Measurements from ENCODE around the gene B4GALT7.
A peak's percentile ranks its signal among the peaks of the same experiment; 100 is the strongest.
"Not testable (repeated sequence)": the region's sequence is repeated elsewhere in the genome, so short reads cannot be mapped to it uniquely, and the experiment has no call there.

The B4GALT7 gene

DNA sequence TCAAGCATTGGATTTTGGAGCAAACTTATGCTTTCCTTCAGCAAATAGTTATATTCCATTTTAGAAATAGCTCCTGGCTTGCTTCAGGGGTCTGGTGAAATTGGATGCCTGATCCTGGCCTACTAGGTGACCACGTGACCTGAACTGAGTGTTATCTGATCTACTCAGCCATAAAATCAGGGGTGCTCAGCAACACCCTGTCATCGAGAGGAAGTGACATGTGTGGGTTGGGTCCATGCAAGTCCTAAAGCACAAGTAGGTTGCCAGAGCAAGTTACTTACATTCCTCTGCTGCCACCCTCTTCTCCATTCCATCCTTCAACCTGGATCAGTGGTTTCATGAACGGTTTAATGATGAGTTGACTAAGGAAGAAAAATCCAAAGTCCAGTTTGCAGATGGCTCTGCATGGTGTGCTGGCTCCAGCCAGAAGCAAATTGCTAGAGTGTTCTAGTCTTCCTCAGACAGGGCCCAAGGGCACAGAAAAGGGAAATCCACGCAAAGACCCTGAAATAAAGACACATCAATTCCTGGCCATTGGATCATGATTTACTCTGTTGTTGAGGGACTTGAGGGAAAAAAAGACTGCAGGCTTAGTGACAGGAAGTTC lies 42.8 kb upstream of the B4GALT7 start:
- DNase-seq (ENCODE audit: low read depth in 1 of 2, low spot score in 1 of 2) = peak in 1 of 2 experiments; percentile 33
- TF ChIP-seq, protein P1, sequence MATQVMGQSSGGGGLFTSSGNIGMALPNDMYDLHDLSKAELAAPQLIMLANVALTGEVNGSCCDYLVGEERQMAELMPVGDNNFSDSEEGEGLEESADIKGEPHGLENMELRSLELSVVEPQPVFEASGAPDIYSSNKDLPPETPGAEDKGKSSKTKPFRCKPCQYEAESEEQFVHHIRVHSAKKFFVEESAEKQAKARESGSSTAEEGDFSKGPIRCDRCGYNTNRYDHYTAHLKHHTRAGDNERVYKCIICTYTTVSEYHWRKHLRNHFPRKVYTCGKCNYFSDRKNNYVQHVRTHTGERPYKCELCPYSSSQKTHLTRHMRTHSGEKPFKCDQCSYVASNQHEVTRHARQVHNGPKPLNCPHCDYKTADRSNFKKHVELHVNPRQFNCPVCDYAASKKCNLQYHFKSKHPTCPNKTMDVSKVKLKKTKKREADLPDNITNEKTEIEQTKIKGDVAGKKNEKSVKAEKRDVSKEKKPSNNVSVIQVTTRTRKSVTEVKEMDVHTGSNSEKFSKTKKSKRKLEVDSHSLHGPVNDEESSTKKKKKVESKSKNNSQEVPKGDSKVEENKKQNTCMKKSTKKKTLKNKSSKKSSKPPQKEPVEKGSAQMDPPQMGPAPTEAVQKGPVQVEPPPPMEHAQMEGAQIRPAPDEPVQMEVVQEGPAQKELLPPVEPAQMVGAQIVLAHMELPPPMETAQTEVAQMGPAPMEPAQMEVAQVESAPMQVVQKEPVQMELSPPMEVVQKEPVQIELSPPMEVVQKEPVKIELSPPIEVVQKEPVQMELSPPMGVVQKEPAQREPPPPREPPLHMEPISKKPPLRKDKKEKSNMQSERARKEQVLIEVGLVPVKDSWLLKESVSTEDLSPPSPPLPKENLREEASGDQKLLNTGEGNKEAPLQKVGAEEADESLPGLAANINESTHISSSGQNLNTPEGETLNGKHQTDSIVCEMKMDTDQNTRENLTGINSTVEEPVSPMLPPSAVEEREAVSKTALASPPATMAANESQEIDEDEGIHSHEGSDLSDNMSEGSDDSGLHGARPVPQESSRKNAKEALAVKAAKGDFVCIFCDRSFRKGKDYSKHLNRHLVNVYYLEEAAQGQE (IDR thresholded peaks at IDR 0.05; ENCODE audit: insufficient replicate concordance, low read depth) = no peak
- peak; percentile 25; the same call in 1 of the 2 replicates for TF ChIP-seq SPI1 (IDR thresholded peaks at IDR 0.05; ENCODE audit: borderline replicate concordance, low read depth)
- H3K27ac ChIP-seq (replicated peaks) = no peak overlapping the region
- no peak overlapping the region for H3K4me3 ChIP-seq (replicated peaks; ENCODE audit: insufficient read depth, low read length)
- H3K27me3 ChIP-seq (ENCODE audit: insufficient read depth, poor library complexity, severe bottlenecking) = no peaks in the 10 kb centered on the region

DNA sequence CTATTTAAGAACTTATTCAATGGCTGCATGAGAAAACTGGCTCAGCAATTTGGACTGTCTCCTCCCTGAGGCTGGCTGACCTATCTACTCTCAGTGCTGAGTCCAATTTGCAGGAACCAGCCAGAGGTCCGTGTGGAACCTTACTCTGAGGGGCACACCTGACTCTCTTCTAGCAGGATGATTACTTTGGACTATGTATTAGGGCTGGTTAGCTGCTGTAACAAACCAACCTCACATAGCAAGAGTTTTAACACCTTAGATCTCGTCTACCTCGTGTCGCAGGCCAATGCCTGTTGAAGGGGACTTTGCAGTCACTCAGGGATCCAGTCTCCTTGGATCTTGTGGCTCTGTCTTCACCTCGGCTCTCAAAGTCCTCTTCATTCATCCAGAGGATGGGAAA lies 42.1 kb upstream of the B4GALT7 start:
- TF ChIP-seq POLR2AphosphoS5 (IDR thresholded peaks at IDR 0.05; ENCODE audit: low read depth) (no peak), SPI1 (IDR thresholded peaks at IDR 0.05; ENCODE audit: borderline replicate concordance, low read depth) (no peak), GABPA (IDR thresholded peaks at IDR 0.05; ENCODE audit: low read depth) (no peak)
- TF ChIP-seq, protein P1 (IDR thresholded peaks at IDR 0.05; ENCODE audit: insufficient replicate concordance, low read depth) = no peak
- TF ChIP-seq, protein P2, sequence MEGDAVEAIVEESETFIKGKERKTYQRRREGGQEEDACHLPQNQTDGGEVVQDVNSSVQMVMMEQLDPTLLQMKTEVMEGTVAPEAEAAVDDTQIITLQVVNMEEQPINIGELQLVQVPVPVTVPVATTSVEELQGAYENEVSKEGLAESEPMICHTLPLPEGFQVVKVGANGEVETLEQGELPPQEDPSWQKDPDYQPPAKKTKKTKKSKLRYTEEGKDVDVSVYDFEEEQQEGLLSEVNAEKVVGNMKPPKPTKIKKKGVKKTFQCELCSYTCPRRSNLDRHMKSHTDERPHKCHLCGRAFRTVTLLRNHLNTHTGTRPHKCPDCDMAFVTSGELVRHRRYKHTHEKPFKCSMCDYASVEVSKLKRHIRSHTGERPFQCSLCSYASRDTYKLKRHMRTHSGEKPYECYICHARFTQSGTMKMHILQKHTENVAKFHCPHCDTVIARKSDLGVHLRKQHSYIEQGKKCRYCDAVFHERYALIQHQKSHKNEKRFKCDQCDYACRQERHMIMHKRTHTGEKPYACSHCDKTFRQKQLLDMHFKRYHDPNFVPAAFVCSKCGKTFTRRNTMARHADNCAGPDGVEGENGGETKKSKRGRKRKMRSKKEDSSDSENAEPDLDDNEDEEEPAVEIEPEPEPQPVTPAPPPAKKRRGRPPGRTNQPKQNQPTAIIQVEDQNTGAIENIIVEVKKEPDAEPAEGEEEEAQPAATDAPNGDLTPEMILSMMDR (IDR thresholded peaks at IDR 0.05; ENCODE audit: insufficient read depth, low read length) = no peak
- Histone ChIP-seq H3K27ac (replicated peaks) (no peak overlapping the region), H3K4me3 (replicated peaks; ENCODE audit: insufficient read depth, low read length) (no peak overlapping the region), H3K27me3 (ENCODE audit: insufficient read depth, poor library complexity, severe bottlenecking) (no peaks in the 10 kb centered on the region)
- no peak for DNase-seq (ENCODE audit: low read depth in 1 of 2, low spot score in 1 of 2)

DNA sequence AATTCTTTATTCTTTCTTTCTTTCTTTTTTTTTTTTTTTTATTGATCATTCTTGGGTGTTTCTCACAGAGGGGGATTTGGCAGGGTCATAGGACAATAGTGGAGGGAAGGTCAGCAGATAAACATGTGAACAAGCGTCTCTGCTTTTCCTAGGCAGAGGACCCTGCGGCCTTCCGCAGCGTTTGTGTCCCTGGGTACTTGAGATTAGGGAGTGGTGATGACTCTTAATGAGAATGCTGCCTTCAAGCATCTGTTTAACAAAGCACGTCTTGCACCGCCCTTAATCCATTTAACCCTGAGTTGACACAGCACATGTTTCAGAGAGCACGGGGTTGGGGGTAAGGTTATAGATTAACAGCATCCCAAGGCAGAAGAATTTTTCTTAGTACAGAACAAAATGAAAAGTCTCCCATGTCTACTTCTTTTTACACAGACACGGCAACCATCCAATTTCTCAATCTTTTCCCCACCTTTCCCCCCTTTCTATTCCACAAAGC lies 40.4 kb upstream of the B4GALT7 start:
- not testable (repeated sequence) for H3K27me3 ChIP-seq (ENCODE audit: insufficient read depth, poor library complexity, severe bottlenecking); DNase-seq (ENCODE audit: low read depth in 1 of 2, low spot score in 1 of 2); H3K4me3 ChIP-seq (replicated peaks; ENCODE audit: insufficient read depth, low read length); H3K27ac ChIP-seq (replicated peaks)

DNA sequence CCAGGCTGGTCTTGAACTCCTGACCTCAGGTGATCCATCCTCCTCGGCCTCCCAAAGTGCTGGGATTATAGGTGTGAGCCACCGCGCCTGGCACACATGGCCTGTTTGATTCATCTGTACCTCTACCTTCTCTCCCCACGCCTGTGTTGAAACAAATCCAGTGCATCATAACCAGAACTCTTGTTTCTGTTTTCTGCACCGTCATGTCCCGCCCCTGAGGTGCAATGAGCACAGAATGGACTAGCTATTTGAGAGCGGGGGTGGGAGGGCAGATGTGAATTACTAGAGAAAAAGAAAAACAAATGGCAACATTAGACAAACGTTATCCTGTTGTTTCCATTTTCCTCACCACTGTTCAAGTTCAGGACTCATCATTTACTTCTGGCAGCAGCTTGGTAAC lies 34.9 kb upstream of the B4GALT7 start:
- TF ChIP-seq SPI1 (IDR thresholded peaks at IDR 0.05; ENCODE audit: borderline replicate concordance, low read depth) (no peak), POLR2AphosphoS5 (IDR thresholded peaks at IDR 0.05; ENCODE audit: low read depth) (no peak), GABPA (IDR thresholded peaks at IDR 0.05; ENCODE audit: low read depth) (no peak)
- TF ChIP-seq, protein P1 (IDR thresholded peaks at IDR 0.05; ENCODE audit: insufficient replicate concordance, low read depth) = no peak
- TF ChIP-seq, protein P2 (IDR thresholded peaks at IDR 0.05; ENCODE audit: insufficient read depth, low read length) = no peak

More for the DNA sequence above, 34.9 kb upstream of the B4GALT7 start:
- H3K27me3 ChIP-seq (ENCODE audit: insufficient read depth, poor library complexity, severe bottlenecking) = no peaks in the 10 kb centered on the region
- H3K27ac ChIP-seq (replicated peaks) = no peak overlapping the region
- H3K4me3 ChIP-seq (replicated peaks; ENCODE audit: insufficient read depth, low read length) = no peak overlapping the region
- no peak for DNase-seq (ENCODE audit: low read depth in 1 of 2, low spot score in 1 of 2)
